MCF 10A (cell line): ENCODE results near the gene LAMB3. TPM values are rescaled to one million over a fixed set of nuclear protein-coding genes. Genes with fewer than 3 reads are reported as not detected.

Experiments used
- BruUV-seq: library from RNA; stranded (reverse); fragments of 400-500 nt; replicated peaks from 2 replicates; lab custom pipeline; 2021; lab: Mats Ljungman, UMichigan
- CTCF ChIA-PET: fragments of 300-600 bp; sonication (Branson Sonifier 250); formaldehyde crosslinking; extraction: SDS; loops from one replicate; lab custom pipeline; 2021; ENCODE audit warnings: antibody characterized with exemption, inconsistent platforms; lab: Yijun Ruan, JAX
- POLR2A ChIA-PET: fragments of 300-600, 350-650 bp; sonication (Branson Sonifier 250); formaldehyde crosslinking; extraction: SDS; loops from one replicate; lab custom pipeline; 2020; ENCODE audit warnings: antibody characterized with exemption, inconsistent platforms; lab: Yijun Ruan, JAX
- DNase-seq: peaks from one replicate; pipeline ENCODE4 v3.0.0-alpha.2; 2018; ENCODE audit not compliant: unreplicated experiment
- H3K27ac Mint-ChIP-seq: one replicate; pipeline ENCODE4 v1.8.0; 2022; ENCODE audit warnings: mild to moderate bottlenecking, low read depth, mixed read lengths; ENCODE audit not compliant: unreplicated experiment
- H3K27me3 Mint-ChIP-seq: one replicate; pipeline ENCODE4 v1.8.0; 2022; ENCODE audit warnings: mixed read lengths; ENCODE audit not compliant: insufficient read depth, unreplicated experiment
- H3K36me3 Mint-ChIP-seq: one replicate; pipeline ENCODE4 v1.8.0; 2022; ENCODE audit warnings: mild to moderate bottlenecking, moderate library complexity, mixed read lengths; ENCODE audit not compliant: insufficient read depth, unreplicated experiment
- H3K4me1 Mint-ChIP-seq: one replicate; pipeline ENCODE4 v1.8.0; 2022; ENCODE audit warnings: mixed read lengths; ENCODE audit not compliant: insufficient read depth, unreplicated experiment
- H3K4me3 Mint-ChIP-seq: one replicate; pipeline ENCODE4 v1.8.0; 2022; ENCODE audit warnings: mild to moderate bottlenecking, moderate library complexity, mixed read lengths; ENCODE audit not compliant: unreplicated experiment
- H3K9me3 Mint-ChIP-seq: one replicate; pipeline ENCODE4 v1.8.0; 2022; ENCODE audit warnings: mixed read lengths; ENCODE audit not compliant: unreplicated experiment
- CTCF ChIP-seq: fragments of 200-600 bp; IDR thresholded peaks from one replicate; pipeline ENCODE4 v1.8.0; 2022; ENCODE audit warnings: antibody characterized with exemption, mild to moderate bottlenecking; ENCODE audit not compliant: unreplicated experiment
- intact Hi-C: fragments of 100-400 bp; cut with micrococcal nuclease; formaldehyde crosslinking; loops from 2 replicates; pipeline ENCODE4 v1.14.1; 2022
- total RNA-seq: library from RNA; stranded (reverse); gene quantifications from 2 replicates; pipeline ENCODE4 v1.2.3, GENCODE V29; 2022

The LAMB3 gene
- total RNA-seq, 1 experiment from 2014 or later = 1,572 TPM

- intact Hi-C loops = loop anchor here (1.0 to 2.0 kb wide), 2 partner anchors 24 to 50 kb away; no protein-coding TSS in a partner anchor
- Mint-ChIP-seq H3K27me3 (no peaks in the 10 kb centered on the region), H3K4me3 (no peak overlapping the region), H3K27ac (no peak overlapping the region), H3K36me3 (peaks cover 100% of the 10 kb centered on the region), H3K9me3 (no peaks in the 10 kb centered on the region), H3K4me1 (peaks cover 47% of the 10 kb centered on the region)
- no peak for TF ChIP-seq CTCF
- ChIA-PET CTCF (interaction anchor here (0.6 to 10.9 kb wide), 24 partner anchors 8 to 67 kb away, joined by 3 to 140 read pairs (median 5); partner anchors contain the start of gene CAMK1G), POLR2A (interaction anchor here (1.0 kb wide), 1 partner anchor 10 kb away, joined by 3 read pairs; no protein-coding TSS in a partner anchor)
- BruUV-seq = no TSS peak
- no peak for DNase-seq
These were observed 25.7 kb downstream of the LAMB3 start for GRCh38 chr1:209626346-209627026.

- intact Hi-C loops = loop anchor here (2.0 kb wide), 1 partner anchor 49 kb away; no protein-coding TSS in a partner anchor
- Mint-ChIP-seq H3K4me1 (peaks cover 48% of the 10 kb centered on the region), H3K9me3 (no peaks in the 10 kb centered on the region), H3K27me3 (no peaks in the 10 kb centered on the region), H3K4me3 (no peak overlapping the region), H3K27ac (no peak overlapping the region), H3K36me3 (peaks cover 100% of the 10 kb centered on the region)
- ChIA-PET CTCF (interaction anchor here (0.9 to 10.9 kb wide), 11 partner anchors 7 to 182 kb away, joined by 3 to 140 read pairs (median 4); partner anchors contain the start of gene CAMK1G), POLR2A (interaction anchor here (0.6 to 4.3 kb wide), 3 partner anchors 9 to 190 kb away, joined by 3 to 24 read pairs (median 3); no protein-coding TSS in a partner anchor)
- no peak for TF ChIP-seq CTCF
- no peak for DNase-seq
- BruUV-seq = no TSS peak
These were observed 26.4 kb downstream of the LAMB3 start for GRCh38 chr1:209625791-209626285.

- BruUV-seq = no TSS peak
- Mint-ChIP-seq H3K4me3 (no peak overlapping the region), H3K9me3 (no peaks in the 10 kb centered on the region), H3K36me3 (peaks cover 100% of the 10 kb centered on the region), H3K4me1 (peaks cover 58% of the 10 kb centered on the region), H3K27me3 (no peaks in the 10 kb centered on the region), H3K27ac (peak overlapping the region; percentile 69)
- CTCF ChIA-PET = interaction anchor here (0.6 to 10.9 kb wide), 26 partner anchors 10 to 1310 kb away, joined by 3 to 140 read pairs (median 5); partner anchors contain the start of gene CAMK1G
- POLR2A ChIA-PET = interaction anchor here (0.6 to 4.3 kb wide), 11 partner anchors 12 to 191 kb away, joined by 3 to 24 read pairs (median 4); partner anchors contain the start of gene LAMB3
- no peak for TF ChIP-seq CTCF
- no peak for DNase-seq
- intact Hi-C loops = no loop called here
These were observed 27.4 kb downstream of the LAMB3 start for GRCh38 chr1:209624558-209625549.
